22Rv1 (cell line): Measurements from ENCODE around the gene MMP7.

Source experiments
- H3K27ac ChIP-seq: fragments of 450-650 bp; 2 replicates; pipeline ENCODE4 v1.5.1; 2017
- CTCF ChIP-seq: fragments of 450-650 bp; IDR thresholded peaks from 2 replicates; pipeline ENCODE4 v1.5.1; 2017; ENCODE audit warnings: mild to moderate bottlenecking
- ZFX ChIP-seq: fragments of 450-650 bp; IDR thresholded peaks from 2 replicates; pipeline ENCODE4 v1.6.1; 2017; ENCODE audit warnings: antibody characterized with exemption, borderline replicate concordance

The MMP7 gene

GRCh38 chr11:102523887-102524286 lies 6.7 kb downstream of the MMP7 start:
- TF ChIP-seq CTCF (no peak), ZFX (no peak)
- no peak overlapping the region for H3K27ac ChIP-seq

GRCh38 chr11:102523189-102523570 lies 7.4 kb downstream of the MMP7 start:
- no peak overlapping the region for H3K27ac ChIP-seq
- TF ChIP-seq CTCF (no peak), ZFX (no peak)

DNA sequence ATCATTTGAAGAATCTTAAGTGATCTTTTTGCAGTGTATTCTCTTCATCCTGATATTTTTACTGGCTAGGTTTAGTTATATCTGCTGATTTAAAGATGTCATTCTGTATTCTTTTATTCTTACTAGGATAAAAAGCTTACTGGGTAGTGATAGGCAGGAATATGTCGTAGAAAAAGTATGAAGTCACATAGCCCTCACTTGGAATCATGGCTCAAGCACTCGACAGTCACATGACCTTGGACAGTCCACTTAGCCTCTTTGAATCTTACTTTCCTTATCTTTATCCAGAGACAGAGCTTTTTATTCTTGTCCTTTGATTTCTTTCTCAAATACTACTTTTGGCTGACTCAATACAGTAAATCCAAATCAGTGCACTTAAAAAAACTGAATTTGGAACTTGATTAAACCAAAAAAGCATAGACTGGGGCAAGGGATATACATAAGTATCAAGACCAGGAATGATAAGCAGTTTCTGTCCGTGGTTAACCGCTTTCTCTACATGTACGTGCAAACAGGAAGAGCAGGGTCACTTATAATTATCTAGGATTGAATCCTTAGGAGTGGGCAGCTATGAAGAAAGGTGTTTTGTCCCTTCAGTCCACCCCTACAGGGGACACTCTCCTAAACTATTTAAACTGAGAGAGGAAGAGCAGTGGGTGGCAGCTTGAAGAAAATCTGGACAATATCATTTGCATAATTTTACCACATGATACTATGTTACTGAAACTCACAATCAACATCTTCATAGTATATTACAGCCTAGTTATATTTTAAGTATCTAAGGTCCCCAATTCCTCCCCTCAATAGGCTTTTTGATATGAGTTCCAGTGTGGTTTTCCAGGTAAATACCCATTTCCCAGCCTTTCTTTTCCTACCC lies 8.0 kb downstream of the MMP7 start:
- no peak for TF ChIP-seq CTCF
- TF ChIP-seq ZFX, result no peak

DNA sequence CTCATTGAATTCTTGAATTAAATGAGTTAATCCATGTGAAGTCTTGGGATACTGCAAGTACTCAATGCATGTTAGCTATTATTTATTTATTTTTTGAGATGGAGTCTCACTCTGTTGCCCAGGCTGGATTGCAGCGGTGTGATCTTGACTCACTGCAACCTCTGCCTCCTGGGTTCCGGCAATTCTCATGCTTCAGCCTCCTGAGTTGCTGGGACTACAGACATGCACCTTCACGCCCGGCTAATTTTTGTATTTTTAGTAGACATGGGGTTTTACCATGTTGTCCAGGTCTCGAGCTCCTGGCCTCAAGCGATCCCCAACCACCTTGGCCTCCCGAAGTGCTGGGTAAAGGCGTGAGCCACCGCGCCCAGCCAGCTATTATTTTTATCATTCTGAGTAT lies 9.4 kb downstream of the MMP7 start:
- TF ChIP-seq CTCF, result no peak
- no peak for TF ChIP-seq ZFX
- no peak overlapping the region for H3K27ac ChIP-seq

More for the DNA sequence above, 8.0 kb downstream of the MMP7 start:
- no peak overlapping the region for H3K27ac ChIP-seq

DNA sequence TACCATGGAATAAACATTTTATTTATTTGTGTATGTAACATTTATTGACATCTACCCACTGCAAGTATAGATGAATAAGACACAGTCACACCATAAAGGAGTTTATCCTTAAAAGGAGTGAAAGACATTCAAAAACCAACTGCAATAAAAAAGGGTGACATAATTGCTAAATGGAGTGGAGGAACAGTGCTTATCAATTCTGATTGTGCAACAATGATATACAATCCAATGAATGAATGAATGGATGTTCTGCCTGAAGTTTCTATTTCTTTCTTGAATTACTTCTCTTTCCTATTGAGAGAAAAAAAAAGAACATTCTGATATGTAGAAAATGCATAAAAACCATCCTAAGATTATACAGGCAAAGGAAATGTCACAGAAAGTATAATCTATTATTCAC lies 10.0 kb downstream of the MMP7 start:
- TF ChIP-seq CTCF (no peak), ZFX (no peak)
- H3K27ac ChIP-seq, result no peak overlapping the region

DNA sequence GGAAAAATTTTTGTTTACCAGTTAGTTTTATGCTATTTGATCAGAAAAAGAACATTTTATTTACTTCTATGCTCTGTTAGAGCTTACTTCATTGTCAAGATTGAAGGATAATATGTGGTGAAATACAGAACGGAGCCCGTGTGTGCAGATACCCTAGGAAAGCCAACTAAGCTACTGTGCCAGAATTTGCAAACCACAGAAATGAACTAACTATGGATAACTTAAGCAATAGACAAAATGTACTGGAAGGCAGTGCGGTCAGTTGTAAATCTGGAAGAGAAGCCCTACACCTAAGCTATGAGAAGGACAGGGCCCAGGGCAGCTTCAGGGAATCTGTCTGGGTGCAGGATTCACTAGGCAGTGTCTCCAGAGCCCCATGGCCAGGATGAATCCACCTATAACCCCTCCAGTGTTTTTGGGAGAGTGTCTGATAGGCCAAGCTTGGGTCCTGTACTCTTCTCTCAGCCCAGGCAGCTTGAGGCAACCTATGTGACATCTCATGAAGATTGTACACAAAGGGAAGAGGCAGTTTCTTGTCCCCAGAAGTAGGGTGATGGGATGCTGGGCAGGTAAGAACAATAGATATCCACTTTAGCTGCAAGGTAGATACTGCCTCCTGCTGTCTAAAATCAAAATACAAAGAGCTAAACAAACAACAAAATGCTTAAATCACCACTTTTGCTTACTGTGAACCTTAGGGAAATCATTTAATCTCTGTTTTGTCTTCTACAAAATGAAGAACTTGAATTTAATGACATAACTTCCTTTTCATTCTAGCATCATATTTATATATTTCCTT lies 12.1 kb downstream of the MMP7 start:
- H3K27ac ChIP-seq, result no peak overlapping the region
- TF ChIP-seq CTCF (peak; percentile 32), ZFX (no peak)

DNA sequence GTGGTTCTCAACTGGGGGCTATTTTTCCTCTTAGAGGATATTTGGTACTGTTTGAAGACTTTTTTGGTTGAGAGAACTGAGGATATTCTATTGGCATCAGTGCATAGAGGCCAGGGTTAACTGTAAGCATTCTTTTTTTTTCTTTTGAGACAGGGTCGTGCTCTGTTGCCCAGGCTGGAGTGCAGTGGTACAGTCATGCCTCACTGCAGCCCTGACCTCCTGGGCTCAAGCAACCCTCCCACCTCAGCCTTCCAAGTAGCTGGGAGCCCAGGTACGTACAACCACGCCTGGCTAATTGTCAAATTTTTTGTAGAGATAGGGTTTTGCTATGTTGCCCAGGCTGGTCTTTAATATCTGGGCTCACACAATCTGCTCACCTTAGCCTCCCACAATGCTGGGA lies 12.9 kb downstream of the MMP7 start:
- H3K27ac ChIP-seq, result no peak overlapping the region
- TF ChIP-seq ZFX (no peak), CTCF (no peak)
